Suprapubic skin (tissue), 3 donors: ENCODE data around the gene COL4A6.

Experiments used
- CTCF ChIP-seq, 2 donors: fragments of 200-600 bp in 1 of 2; fragments of 450-650 bp in 1 of 2; sonication (generic) in 1 of 2; IDR thresholded peaks; one replicate each; pipeline ENCODE4 v1.5.1; 2016 to 2019; ENCODE audit warnings: antibody characterized with exemption in 2 of 2, mild to moderate bottlenecking in 1 of 2, moderate library complexity in 1 of 2
- POLR2A ChIP-seq, 2 donors: fragments of 450-650 bp; IDR thresholded peaks; one replicate each; pipeline ENCODE4 v1.6.1; 2017; ENCODE audit warnings: antibody characterized with exemption in 2 of 2, mild to moderate bottlenecking in 2 of 2, moderate library complexity in 2 of 2

- no peak for TF ChIP-seq CTCF (IDR thresholded peaks at IDR 0.05)
- no peak for TF ChIP-seq POLR2A (IDR thresholded peaks at IDR 0.05)
Observed at GRCh38 chrX:108332281-108332680, 105.9 kb downstream of the COL4A6 start.
